K562 (cell line): ENCODE measurements around the gene IL11. TPM values are rescaled to one million over a fixed set of nuclear protein-coding genes. Genes with fewer than 3 reads are reported as not detected.
A peak's percentile ranks its signal among the peaks of the same experiment; 100 is the strongest.

Experiments used
- EWSR1 ChIP-seq: fragments of 450-650 bp; IDR thresholded peaks from 2 replicates; pipeline ENCODE4 v1.6.1; 2018; ENCODE audit warnings: borderline replicate concordance, mild to moderate bottlenecking, low read depth, moderate library complexity; ENCODE audit not compliant: partially characterized antibody
- HDAC8 ChIP-seq: fragments of 450-650 bp; IDR thresholded peaks from 2 replicates; pipeline ENCODE4 v1.6.1; 2016; ENCODE audit warnings: mild to moderate bottlenecking, missing genetic modification characterization, moderate library complexity, missing compliant biosample characterization
- MGA ChIP-seq: fragments of 450-650 bp; IDR thresholded peaks from 2 replicates; pipeline ENCODE4 v1.6.1; 2016; ENCODE audit warnings: mild to moderate bottlenecking, moderate library complexity
- MYBL2 ChIP-seq, 2 experiments: fragments of 450-650 bp in 1 of 2; sonication (generic) in 1 of 2; formaldehyde crosslinking in 1 of 2; IDR thresholded peaks; 2 replicates each; pipeline versions ENCODE4 v1.6.1 to v1.8.1; 2017 to 2022; ENCODE audit warnings: borderline replicate concordance in 1 of 2, inconsistent platforms in 1 of 2, low read depth in 1 of 2, mild to moderate bottlenecking in 1 of 2, missing genetic modification reagents in 1 of 2, moderate library complexity in 1 of 2
- RBM34 ChIP-seq: fragments of 200-400 bp; formaldehyde crosslinking; IDR thresholded peaks from 2 replicates; pipeline ENCODE4 v1.6.1; 2018; ENCODE audit warnings: low read length, borderline replicate concordance; ENCODE audit not compliant: insufficient read depth
- ZNF277 ChIP-seq: fragments of 250-450 bp; sonication (Bioruptor Pico); IDR thresholded peaks from 2 replicates; pipeline ENCODE4 v1.8.0; 2022; ENCODE audit warnings: inconsistent platforms, mild to moderate bottlenecking, moderate library complexity, borderline replicate concordance
- polyA plus RNA-seq, 8 experiments: library from polyadenylated mRNA; depleted of rRNA in 4 of 8; stranded (reverse) in 5 of 8; unstranded in 3 of 8; fragments of >200 nt; fragmentation: Nextera tagmentation in 2 of 8; fragmentation: Illumina TruSeq in 1 of 8; extraction: Ambion mirVana in 2 of 8; extraction: Trizol in 1 of 8; gene quantifications; 2 replicates each; pipeline versions ENCODE4 v1.2.1 to v1.2.3, GENCODE V29; 2011 to 2014; ENCODE audit warnings: inconsistent platforms in 1 of 8, missing spikeins in 1 of 8
- total RNA-seq, 7 experiments: library from RNA; depleted of rRNA in 6 of 7; stranded (reverse); fragments of >200 nt in 6 of 7; fragmentation: Illumina TruSeq in 2 of 7; extraction: Trizol in 2 of 7; gene quantifications; 2 replicates each; pipeline versions ENCODE4 v1.2.1 to v1.2.3, GENCODE V29; 2011 to 2021; ENCODE audit warnings: low replicate concordance in 1 of 7
- TF ChIP-seq, protein P1 (sequence below): sonication (generic); formaldehyde crosslinking; IDR thresholded peaks from 2 replicates; pipeline ENCODE4 v1.8.1; 2023; ENCODE audit warnings: mild to moderate bottlenecking, missing genetic modification reagents
- TF ChIP-seq, protein P2 (sequence below): fragments of 450-650 bp; formaldehyde crosslinking; IDR thresholded peaks from 2 replicates; pipeline ENCODE4 v1.4.0; 2022; ENCODE audit warnings: mild to moderate bottlenecking, moderate library complexity

IL11 gene
- total and polyA plus RNA-seq, 9 of the 15 experiments (the other 6 are each of a cell fraction or from before 2014, with no cell fraction given) = 0.04 to 0.42 (median 0.06) TPM; not detected in 6

DNA sequence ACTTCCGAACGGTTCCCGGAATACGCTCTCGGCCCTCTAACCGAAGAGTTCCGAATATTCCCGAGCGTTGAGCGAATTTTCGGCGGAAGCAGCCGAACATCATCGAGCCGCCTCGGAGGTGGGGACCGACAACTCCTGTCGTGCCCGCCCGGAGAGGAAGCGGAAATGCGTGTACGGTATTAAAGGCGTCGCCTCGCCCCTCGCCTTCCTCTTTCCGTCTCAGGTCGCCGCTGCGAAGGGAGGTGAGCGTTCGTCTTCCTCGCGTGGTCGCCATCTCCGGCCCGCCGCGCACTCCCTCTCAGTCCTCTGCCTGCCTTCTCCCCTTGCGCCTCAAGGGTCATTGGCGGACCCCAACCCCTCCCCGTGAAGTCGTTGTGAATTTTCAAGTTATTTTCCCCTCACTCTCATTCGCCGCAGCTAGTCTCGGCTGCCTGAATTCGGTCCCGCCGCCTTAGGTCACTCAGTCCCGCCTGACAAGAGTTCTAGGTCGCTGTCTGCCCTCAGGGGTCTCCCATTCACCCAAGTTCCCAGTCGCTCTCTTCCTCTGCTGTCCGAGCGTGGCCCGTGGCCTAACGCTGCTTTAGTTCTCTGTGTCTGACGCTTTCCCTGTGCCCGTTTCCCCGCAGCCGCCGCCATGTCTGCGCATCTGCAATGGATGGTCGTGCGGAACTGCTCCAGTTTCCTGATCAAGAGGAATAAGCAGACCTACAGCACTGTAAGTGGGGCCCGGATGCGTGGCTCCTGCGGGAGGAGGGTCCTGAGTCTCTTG, 15.6 kb upstream of the IL11 start, which contains the start of gene RPL28 (continued):
- TF ChIP-seq MGA (no peak), RBM34 (no peak), EWSR1 (no peak), MYBL2 (IDR thresholded peaks at IDR 0.05; ENCODE audit: low read depth) (no peak), MYBL2 (CRISPR knock-in tag; IDR thresholded peaks at IDR 0.05; ENCODE audit: borderline replicate concordance) (no peak), ZNF277 (CRISPR knock-in tag) (no peak), HDAC8 (tag) (no peak)
- TF ChIP-seq, protein P1, sequence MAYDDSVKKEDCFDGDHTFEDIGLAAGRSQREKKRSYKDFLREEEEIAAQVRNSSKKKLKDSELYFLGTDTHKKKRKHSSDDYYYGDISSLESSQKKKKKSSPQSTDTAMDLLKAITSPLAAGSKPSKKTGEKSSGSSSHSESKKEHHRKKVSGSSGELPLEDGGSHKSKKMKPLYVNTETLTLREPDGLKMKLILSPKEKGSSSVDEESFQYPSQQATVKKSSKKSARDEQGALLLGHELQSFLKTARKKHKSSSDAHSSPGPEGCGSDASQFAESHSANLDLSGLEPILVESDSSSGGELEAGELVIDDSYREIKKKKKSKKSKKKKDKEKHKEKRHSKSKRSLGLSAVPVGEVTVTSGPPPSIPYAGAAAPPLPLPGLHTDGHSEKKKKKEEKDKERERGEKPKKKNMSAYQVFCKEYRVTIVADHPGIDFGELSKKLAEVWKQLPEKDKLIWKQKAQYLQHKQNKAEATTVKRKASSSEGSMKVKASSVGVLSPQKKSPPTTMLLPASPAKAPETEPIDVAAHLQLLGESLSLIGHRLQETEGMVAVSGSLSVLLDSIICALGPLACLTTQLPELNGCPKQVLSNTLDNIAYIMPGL (CRISPR knock-in tag) = peak; percentile 83; the same call in 1 of the 2 replicates
- TF ChIP-seq, protein P2, sequence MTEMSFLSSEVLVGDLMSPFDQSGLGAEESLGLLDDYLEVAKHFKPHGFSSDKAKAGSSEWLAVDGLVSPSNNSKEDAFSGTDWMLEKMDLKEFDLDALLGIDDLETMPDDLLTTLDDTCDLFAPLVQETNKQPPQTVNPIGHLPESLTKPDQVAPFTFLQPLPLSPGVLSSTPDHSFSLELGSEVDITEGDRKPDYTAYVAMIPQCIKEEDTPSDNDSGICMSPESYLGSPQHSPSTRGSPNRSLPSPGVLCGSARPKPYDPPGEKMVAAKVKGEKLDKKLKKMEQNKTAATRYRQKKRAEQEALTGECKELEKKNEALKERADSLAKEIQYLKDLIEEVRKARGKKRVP (CRISPR knock-in tag) = no peak
